Activated CD4-positive, alpha-beta T cell treated with anti-CD3 and anti-CD28 coated beads, Interleukin-2, amount 50 U/mL, for 1 hour (primary cell): ENCODE measurements around the gene EPN2.
A peak's percentile ranks its signal among the peaks of the same experiment; 100 is the strongest.

Experiments used
- DNase-seq: peaks from one replicate; pipeline ENCODE4 v3.0.0-alpha.2; 2020

The EPN2 gene

DNA sequence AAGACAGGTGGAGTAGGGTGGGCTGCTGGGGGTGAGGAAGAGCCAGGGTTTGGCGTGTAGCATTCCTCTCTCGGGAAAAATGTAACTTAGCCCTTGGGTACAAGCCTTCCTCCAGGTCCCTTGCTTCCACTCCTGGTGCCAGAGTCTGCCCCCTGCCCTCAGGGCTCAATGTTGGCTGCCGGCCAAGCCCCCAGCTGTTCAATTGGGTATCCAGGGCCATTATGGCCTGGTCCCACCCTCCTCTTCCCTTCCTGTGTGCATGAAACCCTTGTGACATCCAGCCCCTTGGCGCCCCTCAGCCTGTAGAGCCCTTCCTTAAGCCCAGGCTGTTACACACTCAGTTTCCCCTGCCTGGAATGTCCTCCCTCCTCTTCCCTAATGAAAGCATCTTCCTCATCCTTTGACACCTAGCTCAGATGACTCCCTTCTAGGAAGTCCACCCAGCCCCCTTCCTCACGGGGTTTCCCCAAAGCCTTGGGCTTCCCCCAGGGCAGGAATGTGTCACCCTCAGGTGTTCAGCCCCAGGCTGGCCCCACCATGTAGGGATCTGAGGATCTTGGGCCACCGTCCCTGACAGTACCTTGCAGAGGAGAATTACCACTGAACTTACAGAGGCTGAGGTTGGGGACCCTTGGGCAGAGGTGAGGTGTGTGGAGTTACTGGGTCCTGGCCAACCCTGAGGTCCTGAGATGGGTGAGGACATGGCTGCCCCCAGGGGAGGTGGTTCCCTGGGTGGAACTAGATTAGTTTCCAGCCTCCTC lies 95.4 kb downstream of the EPN2 start:
- DNase-seq, result no peak

DNA sequence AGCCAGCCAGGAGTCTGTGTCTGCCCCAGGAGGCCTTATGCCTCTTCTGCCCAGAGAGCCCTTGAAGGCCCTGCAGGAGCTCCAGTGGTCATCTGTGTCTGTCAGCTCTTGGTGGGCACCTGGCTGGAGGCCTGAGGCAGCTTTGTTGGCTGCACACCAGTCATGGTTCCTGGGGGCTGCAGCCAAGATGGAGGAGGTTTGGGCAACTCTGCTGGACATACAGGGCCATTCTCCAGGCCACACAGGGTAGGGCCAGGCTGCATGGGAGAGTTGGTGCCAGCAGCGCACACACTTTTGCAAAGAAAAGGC lies 95.9 kb downstream of the EPN2 start:
- no peak for DNase-seq

DNA sequence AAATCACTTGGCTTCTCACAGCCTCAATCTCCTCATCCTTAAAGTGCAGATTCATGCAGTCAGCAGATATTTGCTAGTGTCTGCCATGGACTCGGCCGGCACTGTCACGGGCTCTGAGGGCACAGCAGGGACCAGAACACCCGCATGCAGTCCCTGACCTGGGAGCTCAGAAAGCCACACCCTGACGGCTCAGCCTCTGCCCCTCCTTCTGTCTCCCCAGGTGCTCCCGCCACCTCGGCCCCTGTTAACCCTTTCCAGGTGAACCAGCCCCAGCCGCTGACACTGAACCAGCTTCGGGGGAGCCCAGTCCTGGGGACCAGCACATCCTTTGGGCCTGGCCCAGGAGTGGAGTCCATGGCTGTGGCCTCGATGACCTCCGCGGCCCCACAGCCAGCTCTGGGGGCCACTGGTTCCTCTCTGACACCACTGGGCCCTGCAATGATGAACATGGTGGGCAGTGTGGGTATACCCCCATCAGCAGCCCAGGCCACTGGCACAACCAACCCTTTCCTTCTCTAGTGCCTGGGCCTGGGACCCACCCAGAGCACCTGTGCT lies 96.6 kb downstream of the EPN2 start:
- DNase-seq, result no peak

DNA sequence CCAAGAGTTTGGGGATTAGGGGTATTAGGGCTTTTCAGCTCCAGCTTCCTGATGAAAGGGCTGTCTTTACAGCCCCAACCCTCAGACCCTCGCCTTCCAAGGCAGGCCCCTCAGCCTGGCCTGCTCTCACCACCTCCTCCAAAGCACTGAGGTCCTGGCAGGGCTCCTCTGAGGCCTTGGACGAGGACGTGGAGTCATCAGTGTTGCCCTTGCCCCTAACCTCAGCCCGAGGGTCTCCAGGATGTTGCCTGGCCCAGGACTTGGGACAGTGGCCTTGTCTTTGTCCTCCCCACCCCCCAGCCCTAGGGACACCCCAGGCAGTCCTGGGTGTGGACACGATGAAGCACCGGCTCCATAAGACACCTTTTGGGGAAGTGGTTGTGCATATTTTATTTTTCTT lies 97.2 kb downstream of the EPN2 start:
- no peak for DNase-seq

DNA sequence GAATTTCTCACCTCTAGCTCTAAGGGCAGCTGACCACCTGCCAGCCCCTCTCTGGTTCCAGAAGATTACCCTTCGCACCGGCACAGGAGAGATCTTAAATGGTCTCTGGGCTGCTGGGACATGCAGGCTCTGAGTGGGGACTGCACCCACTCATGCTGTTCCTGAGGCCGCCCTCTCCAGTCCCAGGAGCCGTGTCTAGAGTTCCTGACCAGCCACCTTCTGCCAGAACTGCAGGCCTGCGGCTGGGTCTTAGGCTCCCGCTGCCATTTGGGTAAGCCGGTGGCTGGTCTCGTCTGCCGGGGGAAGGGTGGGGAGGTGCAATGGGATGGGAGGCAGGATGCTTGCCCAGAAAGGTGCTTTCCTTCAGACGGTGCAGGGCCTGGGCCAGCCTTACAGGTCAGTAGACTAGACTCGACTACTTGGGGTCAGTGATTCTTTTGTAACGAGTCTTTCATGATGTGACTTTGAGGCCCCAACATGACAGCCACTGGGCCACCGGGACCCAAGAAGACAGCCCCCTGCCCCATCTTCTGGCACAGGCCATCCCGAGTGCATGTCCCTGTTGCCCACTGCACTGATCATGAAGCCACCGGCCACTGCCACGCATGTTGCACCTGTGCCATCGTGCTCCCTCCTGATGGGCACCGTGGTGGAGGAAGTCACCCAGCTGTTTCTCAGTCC lies 98.9 kb downstream of the EPN2 start:
- DNase-seq, result no peak

DNA sequence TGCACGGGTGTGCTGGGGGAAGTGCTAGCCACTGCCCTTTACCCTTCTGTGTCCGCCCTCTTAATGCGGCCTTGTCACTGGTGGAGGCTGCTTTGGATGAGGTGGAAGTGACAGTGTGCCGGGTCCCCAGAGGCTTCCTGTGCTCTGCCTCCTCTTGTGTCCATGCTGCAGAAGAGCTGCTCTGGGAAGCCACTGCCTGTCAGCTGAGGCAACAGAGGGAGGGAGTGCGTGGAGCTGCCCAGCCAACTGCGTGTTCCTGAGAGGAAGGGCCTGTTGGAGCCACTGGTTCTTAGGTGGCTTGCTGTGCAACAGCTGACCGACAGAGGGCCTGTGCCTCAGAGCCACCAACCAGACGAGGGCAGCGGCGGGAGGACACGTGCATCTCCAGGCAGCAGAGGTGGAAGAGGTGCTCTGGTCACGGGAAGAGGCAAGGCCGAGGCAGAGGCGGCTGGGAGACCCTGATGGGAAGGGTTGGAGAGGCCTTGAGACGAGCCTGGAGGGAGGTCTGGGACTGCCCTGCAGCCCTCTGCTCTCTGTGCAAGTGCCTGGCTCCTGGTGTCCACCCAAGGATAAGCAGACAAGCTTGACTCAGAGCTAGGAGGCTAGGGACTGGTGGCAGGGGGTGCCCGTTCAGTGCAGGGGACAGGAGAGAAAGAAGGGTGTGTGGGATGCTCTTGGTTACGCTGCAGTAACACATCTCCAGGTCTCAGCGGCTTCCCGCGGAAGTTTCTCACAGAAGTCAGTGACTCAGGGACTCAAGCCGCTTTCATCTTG lies 100.0 kb downstream of the EPN2 start:
- no peak for DNase-seq

DNA sequence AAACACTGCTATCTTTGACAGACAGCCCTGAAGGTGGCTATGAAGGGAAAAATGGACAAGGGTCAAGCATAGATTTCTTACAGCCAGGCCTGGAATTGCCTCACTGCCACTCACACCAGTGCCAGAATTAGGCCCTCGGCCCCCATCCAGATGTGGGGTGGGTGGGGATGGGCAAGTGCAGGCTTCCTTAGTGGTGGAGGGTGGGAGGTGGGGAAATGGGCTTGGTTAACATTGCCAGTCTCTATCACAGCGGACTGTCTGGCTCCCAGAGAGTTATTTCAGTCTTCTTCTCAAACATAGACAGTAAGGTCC lies 100.5 kb downstream of the EPN2 start:
- no peak for DNase-seq

DNA sequence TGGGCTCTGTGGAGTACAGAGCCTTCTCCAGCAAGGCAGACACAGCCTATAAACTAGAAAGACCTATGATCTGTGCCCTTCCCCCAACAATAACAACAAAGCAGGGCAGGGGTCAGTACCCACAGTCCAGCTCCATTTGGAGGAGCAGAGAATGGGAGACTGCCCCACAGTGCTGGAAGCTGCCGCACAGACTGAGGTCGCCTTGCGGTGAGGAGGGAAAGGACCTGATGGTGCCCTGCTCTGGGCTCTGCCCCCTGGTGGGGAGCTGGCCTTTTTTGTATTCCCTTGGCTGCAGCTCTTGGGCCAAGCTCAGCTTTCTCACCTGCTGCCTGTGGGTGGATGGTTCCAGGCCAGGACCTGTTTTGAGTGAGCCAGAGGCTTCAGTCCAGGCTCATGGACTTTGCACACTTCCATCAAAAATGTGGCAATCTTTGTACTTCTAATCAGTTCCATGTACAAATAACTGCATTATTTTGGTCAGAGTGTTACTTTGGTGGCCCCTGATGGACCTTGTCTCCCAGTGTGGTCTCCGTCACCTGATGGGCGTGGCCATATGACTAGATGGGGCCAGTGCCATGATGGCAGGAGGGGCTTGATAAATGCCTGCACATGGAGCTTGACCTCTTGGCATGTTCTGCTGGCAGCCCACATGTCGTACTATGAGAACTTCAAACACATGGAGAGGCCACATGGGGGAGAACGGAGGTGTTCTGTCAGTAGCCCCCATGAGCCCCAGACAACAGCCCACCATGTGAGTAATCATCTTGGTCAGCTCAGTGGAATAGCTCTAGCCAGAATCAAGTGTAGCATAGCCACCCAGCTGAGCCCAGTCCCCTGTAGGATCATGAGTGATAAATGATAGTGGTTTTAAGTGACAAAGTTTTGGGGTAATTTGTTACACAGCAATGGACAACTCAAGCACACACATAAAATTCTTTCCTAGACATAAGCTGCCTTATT lies 101.1 kb downstream of the EPN2 start:
- peak; percentile 64 for DNase-seq

DNA sequence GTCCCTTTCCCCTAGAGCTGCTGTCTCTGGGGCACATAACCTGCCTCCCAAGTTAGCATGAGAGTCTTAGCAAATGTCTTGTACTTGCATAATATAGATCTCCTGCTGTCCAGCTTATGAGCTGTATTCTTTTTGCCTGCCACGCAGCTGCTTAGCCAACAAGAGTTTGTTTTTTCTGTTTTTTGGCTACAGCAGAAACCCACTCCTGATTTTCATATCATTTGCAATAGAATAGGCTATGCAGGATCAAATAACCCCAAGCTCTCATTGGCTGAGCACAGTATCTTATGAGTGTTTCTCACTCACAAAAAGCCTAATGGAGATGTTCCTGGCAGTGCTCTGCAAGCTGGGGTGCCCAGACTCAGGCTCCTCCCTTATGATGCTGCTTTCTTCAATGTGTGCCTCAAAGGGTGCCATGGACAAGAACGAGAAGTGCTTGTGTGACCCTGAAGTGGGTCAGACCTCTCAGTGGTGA lies 102.2 kb downstream of the EPN2 start:
- no peak for DNase-seq

DNA sequence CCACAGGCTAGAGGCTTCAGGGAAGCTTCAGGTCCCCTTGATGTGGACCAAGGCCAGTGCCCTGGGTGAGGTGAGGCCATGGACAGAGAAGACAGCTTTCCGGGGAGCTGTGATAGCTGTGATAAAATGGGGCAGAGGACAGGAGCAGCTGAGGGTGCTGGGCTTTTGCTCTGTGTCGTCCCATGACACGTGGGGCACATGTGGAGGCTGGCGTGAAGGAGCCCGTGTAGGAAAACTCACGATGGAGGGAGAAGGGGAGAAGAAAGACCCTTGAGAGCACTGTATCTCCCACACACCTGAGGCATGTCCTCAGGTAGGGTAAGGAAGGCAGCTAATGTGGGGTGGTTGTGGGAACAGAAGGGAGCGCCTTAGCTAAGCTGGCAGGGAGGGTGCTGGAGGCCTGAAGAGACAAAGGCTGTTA lies 104.1 kb downstream of the EPN2 start:
- no peak for DNase-seq

DNA sequence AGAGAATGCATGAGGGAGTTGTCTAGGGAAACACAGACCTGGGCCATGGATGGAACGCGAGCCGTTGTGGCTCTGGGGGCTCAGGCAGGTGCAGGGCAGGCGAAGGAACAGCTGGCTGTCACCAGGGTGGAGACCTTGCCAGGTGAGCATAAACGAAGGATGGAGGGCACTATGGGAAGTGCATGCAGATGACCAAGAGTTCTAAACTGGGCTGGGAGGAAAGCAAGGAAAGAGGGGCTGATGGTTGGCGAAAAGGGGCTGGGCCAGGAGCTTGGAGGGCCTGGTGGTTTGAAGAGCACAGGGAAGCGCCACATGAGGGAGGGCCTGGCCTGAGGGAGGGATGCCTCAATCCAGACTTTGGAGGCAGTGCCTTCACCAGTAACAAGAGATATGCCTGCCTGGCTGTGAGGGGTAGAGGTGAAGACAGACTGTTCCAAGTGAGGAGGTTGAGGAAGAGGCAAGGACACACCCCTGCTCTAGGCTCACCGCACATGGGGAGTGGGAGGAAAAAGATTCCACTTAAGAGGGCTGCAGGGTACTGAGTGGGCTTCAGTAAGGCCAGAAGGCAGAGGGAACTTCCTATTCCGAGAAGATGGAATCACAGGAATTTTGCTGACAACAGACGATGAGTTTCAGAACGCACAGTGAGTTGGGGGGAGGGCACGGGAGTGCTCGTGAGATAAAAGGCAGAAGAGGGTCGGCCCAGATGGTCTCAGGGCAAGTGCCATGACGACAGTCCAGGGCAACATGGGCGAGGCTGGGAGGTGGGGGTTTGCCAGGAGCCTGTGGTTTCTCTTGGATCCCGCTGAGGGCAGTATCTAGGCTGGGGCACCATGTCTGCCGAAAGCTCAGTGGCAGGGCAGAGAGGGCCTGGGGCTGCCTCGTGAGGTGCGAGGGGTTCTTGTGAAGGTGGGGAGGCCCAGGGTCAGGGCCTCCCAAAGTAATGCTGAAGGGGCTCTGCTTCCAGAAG lies 104.8 kb downstream of the EPN2 start:
- no peak for DNase-seq

DNA sequence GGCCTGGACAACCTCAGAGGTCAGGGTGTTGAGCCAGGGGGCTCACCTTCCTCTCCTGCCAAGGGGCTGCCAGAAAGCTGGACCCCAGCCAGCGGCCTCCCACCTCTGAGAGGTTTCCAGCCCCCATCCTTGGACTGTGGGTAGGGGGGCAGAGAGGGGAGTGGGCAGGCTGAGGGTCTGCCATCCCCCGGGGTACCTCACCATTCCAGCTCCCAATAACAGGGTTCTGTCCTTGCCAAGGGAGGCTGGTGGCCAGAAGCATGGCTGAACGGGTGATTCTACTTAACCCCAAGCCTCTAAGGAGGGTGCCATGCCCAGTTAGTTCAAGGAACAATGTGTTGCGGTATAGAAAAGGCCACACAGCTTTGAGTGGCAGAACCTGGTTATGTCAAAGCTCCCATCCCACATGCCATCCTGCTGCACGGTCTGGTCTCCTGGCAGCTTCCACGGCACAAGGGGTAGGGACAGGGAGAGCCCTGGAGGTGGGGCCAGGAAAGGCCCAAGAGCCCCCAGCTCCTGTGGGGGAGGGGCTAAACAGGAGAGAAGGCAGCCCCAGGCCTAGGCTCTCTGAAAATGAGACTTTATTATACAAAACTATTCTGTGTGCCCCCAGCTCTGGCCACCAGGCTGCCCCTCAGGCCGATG lies 105.6 kb downstream of the EPN2 start:
- no peak for DNase-seq

DNA sequence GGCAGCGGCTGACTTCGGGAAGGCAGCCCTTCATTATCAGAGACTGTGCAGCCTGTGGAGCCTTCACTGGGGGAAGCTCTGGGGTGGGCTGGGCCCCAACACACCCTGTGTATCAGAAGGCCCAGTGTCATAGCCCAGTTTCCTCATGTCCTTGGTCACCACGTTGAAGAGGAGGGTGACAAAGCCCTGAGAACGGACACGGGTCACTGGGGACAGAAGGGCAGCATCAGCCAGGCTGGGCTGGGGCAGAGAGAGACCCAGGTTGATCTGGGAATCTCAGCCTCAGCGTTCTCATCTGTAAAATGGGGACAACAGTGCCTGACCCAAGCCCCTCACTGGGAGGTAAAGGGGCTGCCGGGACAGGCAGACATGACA lies 106.1 kb downstream of the EPN2 start:
- DNase-seq, result no peak

DNA sequence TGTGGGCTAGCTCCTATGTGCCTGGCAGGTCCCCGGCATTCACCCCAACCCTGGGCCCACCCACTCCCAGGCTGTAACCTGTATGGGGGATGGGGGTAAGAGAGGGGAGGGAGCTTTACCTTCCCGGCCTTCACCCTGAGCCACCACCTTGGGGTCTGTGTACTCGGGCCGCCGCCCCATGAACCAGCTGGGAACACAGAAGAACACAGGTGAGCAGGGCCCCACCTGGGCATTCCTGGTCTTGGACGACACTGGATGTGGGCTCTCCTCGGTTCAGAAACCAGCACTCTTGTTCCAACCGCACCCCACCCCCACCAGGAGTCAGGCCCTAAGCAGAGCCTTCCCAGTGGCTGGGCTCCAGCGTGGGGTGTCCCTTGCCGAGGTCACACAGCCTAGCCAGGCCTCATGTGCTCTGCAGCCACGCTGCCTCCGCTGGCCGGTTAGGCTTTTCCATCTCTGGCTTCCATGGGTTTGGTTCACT lies 106.5 kb downstream of the EPN2 start:
- DNase-seq, result no peak

DNA sequence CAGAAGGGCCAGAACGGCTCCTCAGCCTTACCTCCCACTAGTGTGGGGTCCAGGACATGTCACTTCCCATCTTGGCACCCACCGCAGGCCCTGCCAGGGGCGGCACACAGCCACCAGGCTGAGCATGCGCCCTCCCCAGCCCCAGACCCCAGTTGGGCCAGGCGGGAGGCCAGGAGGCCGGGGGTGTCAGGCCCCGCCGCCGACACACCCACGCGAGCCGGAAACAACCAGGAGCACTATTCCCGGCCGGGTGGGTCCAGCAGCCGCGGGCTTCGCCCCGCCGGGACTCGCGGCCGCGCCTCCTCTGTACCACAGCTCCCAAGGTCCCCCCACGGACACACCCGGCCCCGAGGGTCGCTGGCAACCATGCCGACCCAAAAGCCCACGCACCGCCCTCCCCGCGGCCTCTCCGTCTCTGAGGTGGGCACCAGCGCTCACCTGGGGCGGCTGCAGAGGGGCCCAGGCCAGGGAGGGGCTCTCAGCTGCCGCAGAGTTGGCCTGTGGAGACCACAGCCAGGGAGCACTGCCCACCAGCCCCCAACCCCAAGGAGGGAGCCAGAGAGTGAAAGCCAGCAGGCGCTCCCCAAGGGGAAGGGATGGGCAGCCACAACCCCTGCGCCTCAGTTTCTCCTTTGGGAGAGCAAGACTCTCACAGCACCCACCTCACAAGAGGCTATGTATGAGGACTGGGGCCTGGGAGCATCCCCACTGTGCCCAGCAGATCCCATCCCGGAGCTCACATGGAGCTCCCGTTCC lies 107.3 kb downstream of the EPN2 start:
- no peak for DNase-seq

DNA sequence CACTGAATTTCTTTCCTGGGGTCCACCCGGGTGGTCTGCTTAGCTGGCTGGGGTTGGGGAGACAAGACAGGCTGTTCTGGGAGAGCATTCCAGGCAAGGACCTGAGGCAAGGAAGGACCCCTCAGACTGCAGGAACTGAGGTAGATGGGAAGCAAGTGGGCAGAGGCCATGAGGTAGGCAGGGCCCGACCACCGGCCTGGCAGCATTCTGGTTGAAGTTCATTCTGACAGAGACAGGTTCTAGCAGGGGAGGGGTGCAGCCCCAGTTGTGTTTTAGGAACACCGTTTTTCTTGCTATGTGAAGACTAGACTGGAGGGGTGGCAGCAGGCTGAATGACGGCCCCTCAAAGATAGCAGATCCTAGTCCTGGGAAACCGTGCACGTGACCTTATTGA lies 107.9 kb downstream of the EPN2 start:
- no peak for DNase-seq

DNA sequence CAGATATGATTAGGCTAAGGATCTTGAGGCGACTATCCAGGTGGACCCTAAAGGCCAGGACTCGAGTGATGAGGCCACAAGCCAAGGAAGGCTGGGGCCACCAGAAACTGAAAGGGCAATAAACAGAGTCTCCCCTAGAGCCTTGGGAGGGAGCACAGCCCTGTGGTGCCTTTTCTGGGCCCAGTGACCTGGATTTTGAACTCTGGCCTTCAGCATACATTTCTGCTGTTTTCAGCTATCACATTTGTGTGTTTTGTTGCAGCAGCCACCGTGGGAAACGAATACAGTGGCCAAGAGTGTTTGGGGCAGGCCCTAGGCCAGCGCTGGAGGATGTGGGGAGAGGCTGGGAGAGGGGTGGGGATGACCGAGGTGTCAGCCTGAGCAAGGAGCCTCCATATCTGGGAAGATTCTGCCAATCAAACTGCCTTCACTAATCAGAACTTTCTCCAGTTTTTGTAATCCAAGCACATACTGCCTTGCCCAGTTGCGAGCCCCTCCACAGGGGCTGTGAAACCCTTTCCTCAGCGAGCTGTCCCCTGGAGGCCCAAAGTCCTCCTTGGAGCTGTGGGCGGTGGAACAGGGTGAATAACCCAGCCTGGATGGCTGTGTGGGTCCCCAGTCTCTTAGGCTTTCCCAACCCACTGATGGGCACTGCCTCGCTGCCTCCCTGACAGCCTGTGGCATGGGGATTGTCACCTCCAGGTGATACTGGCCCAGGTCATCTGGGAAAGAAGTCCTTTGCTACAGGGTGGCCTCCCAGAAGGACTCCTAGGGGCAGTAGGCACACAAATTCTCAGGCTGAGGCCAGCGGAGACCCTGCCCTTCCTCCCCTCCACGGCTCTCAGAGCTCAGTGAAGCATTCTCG lies 108.6 kb downstream of the EPN2 start:
- no peak for DNase-seq

DNA sequence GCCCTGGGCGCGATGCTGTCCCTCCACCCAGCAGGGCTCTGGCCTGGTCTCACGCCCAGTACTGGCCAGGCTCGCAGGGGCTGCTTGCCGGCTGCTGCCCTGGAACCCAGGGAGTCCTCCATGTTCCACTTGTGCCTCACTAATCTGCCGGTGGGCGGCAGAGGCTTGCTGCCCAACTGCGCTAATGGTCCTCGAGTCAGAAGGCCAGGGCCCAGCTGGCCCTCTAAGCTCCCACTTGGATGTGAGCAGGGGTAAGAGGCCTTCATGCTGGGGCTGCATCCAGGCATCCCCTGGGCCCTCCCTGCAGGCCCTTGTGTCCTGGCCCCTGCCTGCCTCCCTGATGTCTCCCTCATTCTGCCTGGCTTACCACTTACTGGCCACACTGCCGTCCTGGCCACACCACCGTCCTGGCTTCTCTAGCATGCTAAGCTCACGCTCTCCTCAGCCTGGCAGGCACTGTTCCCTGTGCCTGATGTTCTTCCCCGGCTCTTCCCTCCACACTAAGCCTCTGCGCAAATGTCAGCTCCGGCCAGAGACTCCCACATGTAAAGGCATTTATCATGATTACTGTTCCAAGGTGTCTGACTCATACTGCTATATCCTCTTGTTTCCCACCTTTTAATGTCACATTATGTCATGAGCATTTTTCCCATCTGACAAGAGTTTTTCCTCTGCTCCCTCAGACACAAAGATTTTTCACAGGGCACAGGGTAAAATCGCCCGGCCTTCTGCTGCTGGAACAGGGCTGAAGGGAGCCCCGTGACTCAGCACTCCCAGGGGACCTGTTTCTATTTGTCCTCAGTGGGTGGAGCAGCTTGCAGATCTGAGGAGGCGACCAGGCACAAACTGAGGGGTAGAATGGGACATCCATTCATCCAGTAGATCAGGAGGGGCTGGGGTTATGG lies 109.4 kb downstream of the EPN2 start:
- no peak for DNase-seq
